PC-3 (cell line): ENCODE results near the gene CLRN3. TPM values are rescaled to one million over a fixed set of nuclear protein-coding genes. Genes with fewer than 3 reads are reported as not detected.
A peak's percentile ranks its signal among the peaks of the same experiment; 100 is the strongest.

ENCODE experiments used
- ATAC-seq: fragments of 200-7000 bp; cut with Tn5 transposase; 2 replicates; pipeline ENCODE4 v1.9.1; 2020; ENCODE audit warnings: mild to moderate bottlenecking, moderate library complexity
- BruUV-seq: library from RNA; stranded (reverse); fragments of 400-500 nt; replicated peaks from 2 replicates; lab custom pipeline; 2021; lab: Mats Ljungman, UMichigan
- CTCF ChIA-PET: fragments of 300-600 bp; sonication (Branson Sonifier 250); formaldehyde crosslinking; loops from one replicate; lab custom pipeline; 2022; ENCODE audit warnings: antibody characterized with exemption; lab: Charles Lee
- POLR2A ChIA-PET: fragments of 300-600 bp; sonication (Branson Sonifier 250); formaldehyde crosslinking; loops from one replicate; lab custom pipeline; 2022; ENCODE audit warnings: antibody characterized with exemption; ENCODE audit not compliant: unreplicated experiment; lab: Charles Lee
- DNase-seq: peaks from one replicate; pipeline ENCODE4 v3.0.0-alpha.2; 2015
- H2AFZ ChIP-seq: fragments of 300-600 bp; sonication (generic); 2 replicates; pipeline ENCODE4 v1.6.0; 2016; ENCODE audit warnings: antibody characterized with exemption, low read length
- H3F3A ChIP-seq: fragments of 300-600 bp; sonication (generic); one replicate; pipeline ENCODE4 v1.6.0; 2017; ENCODE audit warnings: antibody characterized with exemption, low read length, control low read depth, mild to moderate bottlenecking; ENCODE audit not compliant: unreplicated experiment
- H3K27ac ChIP-seq: fragments of 300-600 bp; sonication (generic); 2 replicates; pipeline ENCODE4 v1.5.1; 2016; ENCODE audit warnings: mild to moderate bottlenecking, low read length
- H3K27me3 ChIP-seq: fragments of 300-600 bp; sonication (generic); 2 replicates; pipeline ENCODE4 v1.6.1; 2016; ENCODE audit warnings: low read length, mixed read lengths
- H3K36me3 ChIP-seq: fragments of 300-600 bp; sonication (generic); 2 replicates; pipeline ENCODE4 v1.6.1; 2016; ENCODE audit warnings: low read depth, mixed run types, low read length, mixed read lengths
- H3K4me1 ChIP-seq: fragments of 300-600 bp; sonication (generic); 2 replicates; pipeline ENCODE4 v1.5.1; 2016; ENCODE audit warnings: low read length; ENCODE audit not compliant: insufficient read depth
- H3K4me2 ChIP-seq: fragments of 300-600 bp; sonication (generic); 2 replicates; pipeline ENCODE4 v1.6.0; 2016; ENCODE audit warnings: low read length
- H3K4me3 ChIP-seq: fragments of 300-600 bp; sonication (generic); 2 replicates; pipeline ENCODE4 v1.5.1; 2016; ENCODE audit warnings: mild to moderate bottlenecking, low read length, mixed read lengths
- H3K79me2 ChIP-seq: fragments of 300-600 bp; sonication (generic); 2 replicates; pipeline ENCODE4 v1.6.1; 2017; ENCODE audit warnings: low read length, mixed read lengths
- H3K9ac ChIP-seq: fragments of 300-600 bp; sonication (generic); 2 replicates; pipeline ENCODE4 v1.6.0; 2016; ENCODE audit warnings: mild to moderate bottlenecking, low read length
- H3K9me2 ChIP-seq: fragments of 300-600 bp; sonication (generic); replicated peaks from 2 replicates; pipeline ENCODE4 v1.6.1; 2016; ENCODE audit warnings: mixed run types, low read length, mixed read lengths
- H3K9me3 ChIP-seq: fragments of 300-600 bp; sonication (generic); 2 replicates; pipeline ENCODE4 v1.6.1; 2016; ENCODE audit warnings: low read length, mixed read lengths
- H4K20me1 ChIP-seq: fragments of 300-600 bp; sonication (generic); 2 replicates; pipeline ENCODE4 v1.6.1; 2016; ENCODE audit warnings: low read length, mixed read lengths
- EZH2 ChIP-seq: fragments of 300-600 bp; sonication (generic); IDR thresholded peaks from one replicate; pipeline ENCODE4 v1.6.1; 2017; ENCODE audit warnings: antibody characterized with exemption, mild to moderate bottlenecking, low read length; ENCODE audit not compliant: unreplicated experiment
- EZH2phosphoT487 ChIP-seq: fragments of 300-600 bp; sonication (generic); IDR thresholded peaks from 2 replicates; pipeline ENCODE4 v1.6.1; 2018; ENCODE audit warnings: mild to moderate bottlenecking, antibody characterized with exemption, low read length, borderline replicate concordance
- intact Hi-C: fragments of 100-400 bp; cut with micrococcal nuclease; formaldehyde crosslinking; loops from 2 replicates; pipeline ENCODE4 v1.9.0; 2023
- total RNA-seq: library from RNA; depleted of rRNA; stranded (reverse); fragments of >200 nt; gene quantifications from 2 replicates; pipeline ENCODE4 v1.2.3, GENCODE V29; 2014
- TF ChIP-seq, protein P1 (sequence below): fragments of 300-600 bp; sonication (generic); conservative IDR thresholded peaks from 2 replicates; pipeline ENCODE4 v1.5.1; 2017; ENCODE audit warnings: antibody characterized with exemption, low read depth, mild to moderate bottlenecking, low read length

Gene CLRN3
- total RNA-seq, 1 experiment from 2014 or later: not detected

DNA sequence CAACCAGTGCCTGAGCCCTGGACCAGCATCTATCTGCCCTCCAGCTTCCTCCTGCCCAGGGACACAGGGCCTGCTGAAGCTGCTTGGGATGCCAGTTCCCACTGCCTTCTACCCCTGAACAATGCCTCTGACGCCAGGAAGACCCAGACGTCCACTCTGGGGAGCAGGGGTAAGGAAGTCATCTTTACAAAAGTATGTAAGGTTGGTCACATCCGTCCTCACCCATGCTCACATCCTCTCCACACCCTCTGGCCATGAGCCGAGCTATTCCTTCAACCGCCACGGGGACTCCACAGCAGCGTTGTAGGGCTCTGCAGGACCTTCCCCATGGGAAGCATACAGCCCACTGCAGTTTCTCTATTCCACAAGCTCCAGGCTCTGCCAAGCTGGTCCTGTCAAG is 58.5 kb downstream of the CLRN3 start:
- Histone ChIP-seq H3K4me1 (no peaks in the 10 kb centered on the region), H3K27me3 (peaks cover 18% of the 10 kb centered on the region; the same call in 1 of the 2 replicates), H2AFZ (no peak overlapping the region), H3K4me3 (no peak overlapping the region), H3F3A (no peaks in the 10 kb centered on the region), H3K9me2 (no peaks in the 10 kb centered on the region), H4K20me1 (no peaks in the 10 kb centered on the region), H3K36me3 (no peaks in the 10 kb centered on the region), H3K79me2 (no peaks in the 10 kb centered on the region), H3K27ac (no peak overlapping the region), H3K9ac (no peak overlapping the region), H3K4me2 (no peak overlapping the region), H3K9me3 (no peaks in the 10 kb centered on the region)
- no TSS peak for BruUV-seq
- POLR2A ChIA-PET: no interaction called here
- CTCF ChIA-PET: no interaction called here
- DNase-seq: no peak
- TF ChIP-seq, protein P1, sequence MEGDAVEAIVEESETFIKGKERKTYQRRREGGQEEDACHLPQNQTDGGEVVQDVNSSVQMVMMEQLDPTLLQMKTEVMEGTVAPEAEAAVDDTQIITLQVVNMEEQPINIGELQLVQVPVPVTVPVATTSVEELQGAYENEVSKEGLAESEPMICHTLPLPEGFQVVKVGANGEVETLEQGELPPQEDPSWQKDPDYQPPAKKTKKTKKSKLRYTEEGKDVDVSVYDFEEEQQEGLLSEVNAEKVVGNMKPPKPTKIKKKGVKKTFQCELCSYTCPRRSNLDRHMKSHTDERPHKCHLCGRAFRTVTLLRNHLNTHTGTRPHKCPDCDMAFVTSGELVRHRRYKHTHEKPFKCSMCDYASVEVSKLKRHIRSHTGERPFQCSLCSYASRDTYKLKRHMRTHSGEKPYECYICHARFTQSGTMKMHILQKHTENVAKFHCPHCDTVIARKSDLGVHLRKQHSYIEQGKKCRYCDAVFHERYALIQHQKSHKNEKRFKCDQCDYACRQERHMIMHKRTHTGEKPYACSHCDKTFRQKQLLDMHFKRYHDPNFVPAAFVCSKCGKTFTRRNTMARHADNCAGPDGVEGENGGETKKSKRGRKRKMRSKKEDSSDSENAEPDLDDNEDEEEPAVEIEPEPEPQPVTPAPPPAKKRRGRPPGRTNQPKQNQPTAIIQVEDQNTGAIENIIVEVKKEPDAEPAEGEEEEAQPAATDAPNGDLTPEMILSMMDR: no peak
- intact Hi-C loops: no loop called here
- no peak for ATAC-seq

DNA sequence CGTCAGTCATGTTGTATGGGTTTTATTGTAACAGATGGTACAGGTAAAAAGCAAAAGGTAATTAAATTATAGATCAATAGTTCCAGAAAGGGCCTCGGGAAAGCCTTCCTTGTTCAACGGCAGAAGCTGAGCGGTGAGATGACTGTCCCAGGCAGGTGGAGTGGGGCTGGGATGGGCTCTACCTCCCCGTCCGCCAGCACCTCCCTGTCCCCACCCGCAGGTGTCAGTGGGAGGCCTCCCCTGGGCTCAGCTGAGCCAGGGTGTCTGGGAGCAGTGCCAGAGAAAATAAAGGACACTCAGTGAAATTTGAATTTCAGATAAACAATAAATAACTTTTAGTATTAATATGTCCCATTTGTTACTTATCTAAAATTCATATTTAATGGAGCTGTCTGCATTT is 58.9 kb downstream of the CLRN3 start:
- no TSS peak for BruUV-seq
- Histone ChIP-seq H3F3A (no peaks in the 10 kb centered on the region), H3K4me1 (no peaks in the 10 kb centered on the region), H3K27ac (no peak overlapping the region), H2AFZ (no peak overlapping the region), H4K20me1 (no peaks in the 10 kb centered on the region), H3K79me2 (no peaks in the 10 kb centered on the region), H3K9me2 (no peaks in the 10 kb centered on the region), H3K9ac (no peak overlapping the region), H3K4me3 (no peak overlapping the region), H3K36me3 (no peaks in the 10 kb centered on the region), H3K27me3 (peaks cover 22% of the 10 kb centered on the region; the same call in 1 of the 2 replicates), H3K4me2 (no peak overlapping the region), H3K9me3 (no peaks in the 10 kb centered on the region)
- intact Hi-C loops: no loop called here
- TF ChIP-seq EZH2 (no peak), EZH2phosphoT487 (no peak)
- TF ChIP-seq, protein P1: no peak
- DNase-seq (no peak), ATAC-seq (no peak)
- ChIA-PET POLR2A (no interaction called here), CTCF (no interaction called here)

DNA sequence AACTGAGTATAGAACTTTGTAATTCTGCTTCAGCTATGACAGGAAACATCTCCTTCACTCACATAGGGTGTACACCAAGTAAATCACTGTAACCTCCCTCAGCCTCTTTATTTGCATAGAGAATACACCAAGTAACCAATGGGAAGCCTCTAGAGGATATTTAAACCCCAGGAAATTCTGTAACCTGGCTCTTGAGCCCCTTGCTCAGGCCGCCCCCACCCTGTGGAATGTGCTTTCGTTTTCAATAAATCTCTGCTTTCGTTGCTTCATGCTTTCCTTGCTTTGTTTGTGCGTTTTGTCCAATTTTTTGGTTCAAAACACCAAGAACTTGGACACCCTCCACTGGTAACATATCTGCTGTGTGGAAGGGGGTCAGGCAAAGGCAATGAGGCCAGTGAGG is 60.2 kb downstream of the CLRN3 start:
- Histone ChIP-seq H3K79me2 (no peaks in the 10 kb centered on the region), H3K27me3 (peaks cover 30% of the 10 kb centered on the region), H3K9me2 (no peaks in the 10 kb centered on the region), H3K4me1 (no peaks in the 10 kb centered on the region), H3K9ac (no peak overlapping the region), H2AFZ (no peak overlapping the region), H4K20me1 (no peaks in the 10 kb centered on the region), H3K4me2 (peak overlapping the region; percentile 16; the same call in 1 of the 2 replicates), H3K9me3 (no peaks in the 10 kb centered on the region), H3K4me3 (no peak overlapping the region), H3K27ac (no peak overlapping the region), H3F3A (no peaks in the 10 kb centered on the region), H3K36me3 (no peaks in the 10 kb centered on the region)
- DNase-seq (no peak), ATAC-seq (no peak)
- no TSS peak for BruUV-seq
- ChIA-PET CTCF (no interaction called here), POLR2A (no interaction called here)
- intact Hi-C loops: no loop called here
- no peak for TF ChIP-seq EZH2
- no peak for TF ChIP-seq EZH2phosphoT487
- TF ChIP-seq, protein P1: no peak
